NCI-H187 (cell line): ENCODE results near the gene EIF3C.
"Not testable (repeated sequence)": the region's sequence is repeated elsewhere in the genome, so short reads cannot be mapped to it uniquely, and the experiment has no call there.

Source experiments
- DNase-seq, 2 experiments: peaks; one replicate each; lab custom pipeline; 2025; lab: John Stamatoyannopoulos, UW

Gene EIF3C

GRCh38 chr16:28750469-28751067 is 39.3 kb downstream of the EIF3C start:
- not testable (repeated sequence) for DNase-seq

- not testable (repeated sequence) for DNase-seq
Measured at GRCh38 chr16:28751487-28751886, 40.2 kb downstream of the EIF3C start, which contains the start of gene NPIPB9. Gene NPIPB9, plus strand, starts transcription at chr16:28751787.

GRCh38 chr16:28781697-28782096 is 70.4 kb downstream of the EIF3C start:
- DNase-seq = not testable (repeated sequence)

- not testable (repeated sequence) for DNase-seq
Measured at GRCh38 chr16:28782357-28782756, 71.1 kb downstream of the EIF3C start.
